22Rv1 (cell line): Measurements from ENCODE around the gene ATRN.
"Not testable (repeated sequence)": the region's sequence is repeated elsewhere in the genome, so short reads cannot be mapped to it uniquely, and the experiment has no call there.

ENCODE experiments used
- H3K27ac ChIP-seq: fragments of 450-650 bp; 2 replicates; pipeline ENCODE4 v1.5.1; 2017
- CTCF ChIP-seq: fragments of 450-650 bp; IDR thresholded peaks from 2 replicates; pipeline ENCODE4 v1.5.1; 2017; ENCODE audit warnings: mild to moderate bottlenecking
- ZFX ChIP-seq: fragments of 450-650 bp; IDR thresholded peaks from 2 replicates; pipeline ENCODE4 v1.6.1; 2017; ENCODE audit warnings: antibody characterized with exemption, borderline replicate concordance

ATRN gene

GRCh38 chr20:3470627-3471396, at the start of gene ATRN:
Gene ATRN, plus strand, starts transcription at chr20:3471018. Its CDS starts 90 bp downstream, at chr20:3471108.
- TF ChIP-seq ZFX (no peak), CTCF (0 out of 2 replicates have a peak, but pooled peaks have one; percentile 11)
- peak within 1 kb of the TSS; percentile 52 for H3K27ac ChIP-seq

GRCh38 chr20:3421985-3422384, 48.8 kb upstream of the ATRN start:
- TF ChIP-seq ZFX (no peak), CTCF (no peak)

DNA sequence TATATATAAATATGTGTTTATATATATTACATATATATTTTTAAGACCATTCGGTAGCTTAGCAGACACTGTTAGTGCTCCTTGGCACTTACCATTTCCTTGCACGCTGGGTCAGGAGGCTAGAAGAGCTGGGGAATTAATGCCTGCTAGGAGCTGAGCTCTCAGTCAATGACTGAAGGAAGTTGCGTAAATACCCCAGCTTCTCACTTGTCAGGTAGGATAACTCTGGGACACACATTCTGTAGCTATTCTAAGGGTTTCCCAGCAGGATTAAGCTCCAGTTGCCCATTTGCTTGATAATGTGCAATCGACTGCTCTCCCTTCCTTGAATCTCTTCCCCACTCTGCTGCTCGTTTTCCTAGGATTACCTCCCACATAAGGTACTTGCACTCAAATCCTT, 47.7 kb upstream of the ATRN start:
- H3K27ac ChIP-seq: no peak overlapping the region
- no peak for TF ChIP-seq ZFX
- TF ChIP-seq CTCF: no peak

More at GRCh38 chr20:3421985-3422384, 48.8 kb upstream of the ATRN start:
- H3K27ac ChIP-seq: no peak overlapping the region

GRCh38 chr20:3426766-3427165, 44.1 kb upstream of the ATRN start:
- H3K27ac ChIP-seq: not testable (repeated sequence)

GRCh38 chr20:3430376-3431069, 40.3 kb upstream of the ATRN start:
- no peak for TF ChIP-seq ZFX
- no peak for TF ChIP-seq CTCF
- H3K27ac ChIP-seq: no peak overlapping the region

DNA sequence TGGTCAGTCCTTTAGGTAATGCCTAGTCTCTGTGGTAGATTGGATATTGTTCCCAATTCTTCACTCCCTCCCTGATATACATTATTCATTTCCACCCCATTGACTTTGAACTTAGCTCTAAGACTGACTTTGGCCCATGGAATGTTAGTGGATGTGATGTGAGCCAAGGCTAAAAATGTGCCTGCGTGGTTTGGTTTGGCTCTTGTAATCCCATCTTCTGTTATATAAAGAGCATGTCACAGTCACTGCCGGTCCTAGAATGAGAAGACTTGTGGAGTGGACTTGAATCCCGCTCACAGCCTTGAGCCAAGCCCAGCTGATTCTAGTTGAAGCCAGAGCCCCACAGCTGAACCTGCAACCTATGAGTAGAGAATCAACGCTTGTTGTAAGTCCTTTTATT, 39.7 kb upstream of the ATRN start:
- TF ChIP-seq CTCF: no peak
- no peak overlapping the region for H3K27ac ChIP-seq

GRCh38 chr20:3432844-3433243, 38.0 kb upstream of the ATRN start:
- TF ChIP-seq ZFX (no peak), CTCF (no peak)
- no peak overlapping the region for H3K27ac ChIP-seq
